HCT116 (cell line): ENCODE results near the gene RAMP3. TPM values are rescaled to one million over a fixed set of nuclear protein-coding genes. Genes with fewer than 3 reads are reported as not detected.

ENCODE experiments used
- ATAC-seq: fragments of 200-7000 bp; cut with Tn5 transposase; 2 replicates; pipeline ENCODE4 v1.9.1; 2020; ENCODE audit warnings: mild to moderate bottlenecking, moderate library complexity
- BruUV-seq: library from RNA; stranded (reverse); fragments of 400-500 nt; replicated peaks from 2 replicates; lab custom pipeline; 2021; lab: Mats Ljungman, UMichigan
- CTCF ChIA-PET: fragments of 300-600 bp; sonication (Branson Sonifier 250); formaldehyde crosslinking; loops from one replicate; lab custom pipeline; 2021; ENCODE audit warnings: antibody characterized with exemption; lab: Charles Lee
- POLR2A ChIA-PET: fragments of 300-600, 350-600 bp; sonication (Branson Sonifier 250); formaldehyde crosslinking; loops from one replicate; lab custom pipeline; 2021; ENCODE audit warnings: antibody characterized with exemption; lab: Charles Lee
- RAD21 ChIA-PET, 2 experiments: fragments of 300-600 bp; sonication (Branson Sonifier 250); formaldehyde crosslinking; loops; one replicate each; lab custom pipeline; 2023; ENCODE audit warnings: low total read pairs in 2 of 2; ENCODE audit not compliant: uncharacterized antibody in 2 of 2, unreplicated experiment in 2 of 2, low non-redundant PET in 1 of 2; lab: Charles Lee
- DNase-seq: peaks from one replicate; pipeline ENCODE4 v3.0.0-alpha.2; 2010; ENCODE audit warnings: low read depth, low spot score
- H2AFZ ChIP-seq: fragments of 200-600 bp; shearing (Covaris generic), sonication (generic); 2 replicates; pipeline ENCODE4 v1.6.1; 2017; ENCODE audit warnings: low read depth, mixed run types, mixed read lengths, antibody characterized with exemption, low read length; ENCODE audit not compliant: poor library complexity, severe bottlenecking
- H3K27ac ChIP-seq: 2 replicates; pipeline ENCODE4 v1.5.1; 2012; ENCODE audit warnings: low read depth, low read length
- H3K27me3 ChIP-seq: fragments of 200-600 bp; sonication (generic); 2 replicates; pipeline ENCODE4 v1.6.1; 2016; ENCODE audit warnings: mixed run types, low read length, mixed read lengths; ENCODE audit not compliant: insufficient read depth
- H3K36me3 ChIP-seq, 2 experiments: fragments of 200-500 bp in 1 of 2; fragments of 200-600 bp in 1 of 2; sonication (Bioruptor generic) in 1 of 2; sonication (generic) in 1 of 2; 2 replicates each; pipeline versions ENCODE4 v1.5.1 to v1.6.1; 2014 to 2016; ENCODE audit warnings: low read length in 2 of 2, inconsistent platforms in 1 of 2, mixed read lengths in 1 of 2, mixed run types in 1 of 2; ENCODE audit not compliant: insufficient read depth in 2 of 2, control insufficient read depth in 1 of 2
- H3K4me1 ChIP-seq, 2 experiments: fragments of 200-600 bp in 1 of 2; sonication (generic) in 1 of 2; 2 replicates each; pipeline versions ENCODE4 v1.5.1 to v1.6.1; 2012 to 2017; ENCODE audit warnings: low read length in 2 of 2, inconsistent platforms in 1 of 2, mild to moderate bottlenecking in 1 of 2, mixed read lengths in 1 of 2, mixed run types in 1 of 2, moderate library complexity in 1 of 2; ENCODE audit not compliant: insufficient read depth in 2 of 2, control insufficient read depth in 1 of 2
- H3K4me2 ChIP-seq: fragments of 200-600 bp; sonication (generic); 2 replicates; pipeline ENCODE4 v1.6.1; 2017; ENCODE audit warnings: mixed run types, low read length, mixed read lengths
- H3K4me3 ChIP-seq, 2 experiments: fragments of 200-600 bp in 1 of 2; sonication (generic) in 1 of 2; replicated peaks in 1 of 2; 2 replicates each; pipeline ENCODE4 v1.5.1; 2011 to 2016; ENCODE audit warnings: low read length in 2 of 2, control low read depth in 1 of 2, low read depth in 1 of 2, mild to moderate bottlenecking in 1 of 2, mixed read lengths in 1 of 2, mixed run types in 1 of 2
- H3K79me2 ChIP-seq: fragments of 200-600 bp; sonication (generic); 2 replicates; pipeline ENCODE4 v1.6.1; 2017; ENCODE audit warnings: mild to moderate bottlenecking, mixed run types, low read length, moderate library complexity, mixed read lengths; ENCODE audit not compliant: insufficient read depth
- H3K9ac ChIP-seq: fragments of 200-600 bp; sonication (generic); 2 replicates; pipeline ENCODE4 v1.6.1; 2016; ENCODE audit warnings: low read length, mixed read lengths
- H3K9me2 ChIP-seq: fragments of 200-600 bp; sonication (generic), shearing (Covaris generic); 2 replicates; pipeline ENCODE4 v1.6.1; 2017; ENCODE audit warnings: mixed run types, mild to moderate bottlenecking, moderate library complexity; ENCODE audit not compliant: insufficient read depth
- H3K9me3 ChIP-seq, 2 experiments: fragments of 200-500 bp in 1 of 2; fragments of 200-600 bp in 1 of 2; sonication (Bioruptor generic) in 1 of 2; sonication (generic) in 1 of 2; 2 replicates each; pipeline ENCODE4 v1.6.1; 2014 to 2017; ENCODE audit warnings: low read length in 2 of 2, mixed read lengths in 2 of 2, inconsistent platforms in 1 of 2, low read depth in 1 of 2, mild to moderate bottlenecking in 1 of 2, mixed run types in 1 of 2, moderate library complexity in 1 of 2; ENCODE audit not compliant: control insufficient read depth in 1 of 2, insufficient read depth in 1 of 2
- H4K20me1 ChIP-seq: fragments of 200-600 bp; sonication (generic), shearing (Covaris generic); 2 replicates; pipeline ENCODE4 v1.6.1; 2017; ENCODE audit warnings: mixed run types, mild to moderate bottlenecking, moderate library complexity; ENCODE audit not compliant: insufficient read depth
- ATF3 ChIP-seq: IDR thresholded peaks from 2 replicates; pipeline ENCODE4 v1.6.1; 2012
- CBX3 ChIP-seq: IDR thresholded peaks from 2 replicates; pipeline ENCODE4 v1.6.1; 2012; ENCODE audit warnings: low read depth
- CEBPB ChIP-seq: IDR thresholded peaks from 2 replicates; pipeline ENCODE4 v1.6.1; 2012; ENCODE audit warnings: low read depth
- EGR1 ChIP-seq: IDR thresholded peaks from 2 replicates; pipeline ENCODE4 v1.6.1; 2012; ENCODE audit warnings: low read depth
- REST ChIP-seq: IDR thresholded peaks from 2 replicates; pipeline ENCODE4 v1.6.1; 2012; ENCODE audit warnings: low read depth
- SIN3A ChIP-seq: IDR thresholded peaks from 2 replicates; pipeline ENCODE4 v1.6.1; 2012; ENCODE audit warnings: low read depth
- SP1 ChIP-seq: IDR thresholded peaks from 2 replicates; pipeline ENCODE4 v1.6.1; 2012; ENCODE audit warnings: low read depth
- SRF ChIP-seq: IDR thresholded peaks from 2 replicates; pipeline ENCODE4 v1.6.1; 2012; ENCODE audit warnings: low read depth
- ZNF274 ChIP-seq: fragments of 200-500 bp; sonication (Bioruptor generic); IDR thresholded peaks from 2 replicates; pipeline ENCODE4 v1.6.1; 2014; ENCODE audit warnings: mild to moderate bottlenecking, low read depth, low read length, inconsistent platforms
- intact Hi-C: fragments of 100-400 bp; cut with micrococcal nuclease; formaldehyde crosslinking; loops from 2 replicates; pipeline ENCODE4 v1.10.0; 2022
- total RNA-seq: library from RNA; stranded (reverse); gene quantifications from one replicate; pipeline ENCODE4 v1.2.1, GENCODE V29; 2021; ENCODE audit not compliant: unreplicated experiment

Gene RAMP3
- total RNA-seq, 1 experiment from 2014 or later: not detected

GRCh38 chr7:45216181-45216580 is 58.6 kb downstream of the RAMP3 start:
- Histone ChIP-seq H3K9ac (no peak overlapping the region), H3K4me3 (no peak overlapping the region), H3K4me1 (no peaks in the 10 kb centered on the region), H3K27ac (no peak overlapping the region), H2AFZ (no peak overlapping the region), H4K20me1 (no peaks in the 10 kb centered on the region), H3K36me3 (no peaks in the 10 kb centered on the region)
- RAD21 ChIA-PET: no interaction called here
- no peak for DNase-seq
- intact Hi-C loops: no loop called here
- no TSS peak for BruUV-seq
- TF ChIP-seq CEBPB (no peak), SRF (no peak), SIN3A (no peak), ZNF274 (no peak)
- TF ChIP-seq, all 23 proteins: peak for 0
- ATAC-seq: peak; percentile 32; the same call in 1 of the 2 replicates
- peaks cover 65% of the 10 kb centered on the region for H3K27me3 ChIP-seq
- H3K4me2 ChIP-seq: no peak overlapping the region
- no peaks in the 10 kb centered on the region for H3K9me2 ChIP-seq
- ChIA-PET CTCF (interaction anchor here (0.7 kb wide), 1 partner anchor 719 kb away, joined by 4 read pairs; no protein-coding TSS in a partner anchor), POLR2A (no interaction called here)
- no peaks in the 10 kb centered on the region for H3K9me3 ChIP-seq
- H3K79me2 ChIP-seq: no peaks in the 10 kb centered on the region

GRCh38 chr7:45216622-45217165 is 59.1 kb downstream of the RAMP3 start:
- no TSS peak for BruUV-seq
- ChIA-PET POLR2A (no interaction called here), RAD21 (no interaction called here), CTCF (interaction anchor here (0.7 kb wide), 1 partner anchor 718 kb away, joined by 4 read pairs; no protein-coding TSS in a partner anchor)
- intact Hi-C loops: no loop called here
- no peak overlapping the region for H3K4me3 ChIP-seq
- ATAC-seq: no peak
- TF ChIP-seq EGR1: no peak
- TF ChIP-seq ATF3: no peak
- TF ChIP-seq SP1: no peak
- no peak for TF ChIP-seq CBX3
- TF ChIP-seq SIN3A: no peak
- TF ChIP-seq REST: no peak
- H3K27ac ChIP-seq: no peak overlapping the region
- no peaks in the 10 kb centered on the region for H3K9me3 ChIP-seq
- no peak for DNase-seq
- H3K27me3 ChIP-seq: peaks cover 64% of the 10 kb centered on the region
- no peak overlapping the region for H2AFZ ChIP-seq
- H3K36me3 ChIP-seq: no peaks in the 10 kb centered on the region
- H3K9me2 ChIP-seq: no peaks in the 10 kb centered on the region
- H3K9ac ChIP-seq: no peak overlapping the region
- H3K4me2 ChIP-seq: no peak overlapping the region
- no peaks in the 10 kb centered on the region for H4K20me1 ChIP-seq
- no peaks in the 10 kb centered on the region for H3K4me1 ChIP-seq
- no peaks in the 10 kb centered on the region for H3K79me2 ChIP-seq
